ENCODE measurements around the gene CEP104.

CEP104 gene

DNA sequence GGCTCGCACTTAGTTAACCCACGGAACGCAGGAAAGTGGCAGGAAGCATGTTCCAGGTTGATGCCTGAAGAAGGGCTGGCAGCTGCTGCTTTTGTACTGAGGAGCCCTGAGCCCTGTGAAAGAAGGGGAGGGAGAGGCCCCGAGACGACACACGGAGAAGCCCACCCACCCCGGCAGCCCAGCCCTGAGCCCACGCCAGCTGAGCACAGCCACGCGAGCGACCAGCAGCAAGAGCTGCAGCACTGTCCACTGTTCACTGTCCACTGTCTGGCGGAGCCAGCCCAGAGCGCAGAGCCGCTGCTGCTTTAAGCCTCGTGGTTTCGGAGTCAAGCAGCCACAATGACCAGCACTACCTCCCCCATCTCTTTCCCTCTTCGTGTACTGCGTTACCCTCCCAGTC is 66.1 kb downstream of the CEP104 start:
- no peak for DNase-seq

DNA sequence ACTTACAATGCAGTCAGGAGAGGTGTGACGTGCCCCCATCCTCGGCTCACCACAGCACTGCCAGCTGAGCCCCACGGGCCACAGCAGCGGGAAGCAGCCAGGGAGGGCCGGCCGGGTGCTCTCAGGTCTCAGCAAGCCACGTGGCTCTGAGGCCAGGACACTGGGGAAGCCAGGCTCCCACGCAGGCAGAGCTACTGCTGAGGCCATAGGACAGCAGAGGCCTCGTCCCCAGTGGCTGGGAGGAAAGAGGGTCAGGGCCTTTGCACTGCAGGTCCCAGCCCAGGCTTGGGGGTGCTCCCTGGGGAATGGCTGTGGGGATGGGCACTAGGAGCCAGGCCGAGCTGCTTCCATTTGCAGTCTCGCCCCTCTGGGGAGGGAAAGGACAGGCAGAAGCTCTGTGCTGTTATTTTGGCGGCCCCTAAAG is 66.5 kb downstream of the CEP104 start:
- DNase-seq = no peak

DNA sequence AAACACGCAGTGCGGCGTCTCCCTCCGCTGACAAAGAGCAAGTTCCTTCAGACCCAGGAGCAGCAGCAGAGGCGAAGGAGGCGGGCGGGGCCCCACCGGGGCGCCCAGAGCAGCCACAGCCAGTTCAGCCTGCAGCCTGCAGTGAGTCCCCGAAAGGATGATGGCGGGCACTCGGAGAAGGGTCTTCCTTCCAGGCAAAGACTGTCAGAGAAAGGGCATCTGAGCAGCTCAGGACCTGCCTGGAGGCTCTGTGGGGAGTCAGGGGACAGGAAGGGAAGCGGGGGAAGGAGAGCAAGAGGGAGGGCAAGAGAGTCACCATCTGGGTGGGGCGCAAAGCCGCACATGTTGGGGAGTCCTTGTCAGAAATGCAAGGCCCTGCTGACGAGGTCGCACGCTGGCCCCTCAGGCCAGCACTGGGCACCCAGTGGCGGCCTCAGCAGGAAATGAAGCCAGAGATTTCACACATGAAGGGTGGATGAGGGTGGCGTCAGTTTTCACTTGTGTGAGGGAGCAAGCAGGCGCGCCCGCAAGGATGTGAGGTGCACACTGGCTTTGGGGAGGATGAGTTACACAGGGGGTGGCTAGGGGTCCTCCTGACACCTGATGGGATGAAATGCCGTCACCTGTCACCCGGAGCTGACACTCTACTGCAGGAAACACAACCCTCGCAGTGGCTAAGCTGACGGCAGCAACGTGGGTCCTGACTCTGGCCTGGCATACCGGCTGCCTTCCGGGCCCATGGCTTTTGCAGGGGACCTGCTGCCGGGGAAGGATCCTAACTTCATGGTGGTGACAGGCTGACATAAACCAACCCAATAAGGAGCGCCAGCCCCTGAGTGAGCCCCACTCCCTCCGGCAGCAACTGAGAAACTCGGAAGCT is 67.3 kb downstream of the CEP104 start:
- no peak for DNase-seq

DNA sequence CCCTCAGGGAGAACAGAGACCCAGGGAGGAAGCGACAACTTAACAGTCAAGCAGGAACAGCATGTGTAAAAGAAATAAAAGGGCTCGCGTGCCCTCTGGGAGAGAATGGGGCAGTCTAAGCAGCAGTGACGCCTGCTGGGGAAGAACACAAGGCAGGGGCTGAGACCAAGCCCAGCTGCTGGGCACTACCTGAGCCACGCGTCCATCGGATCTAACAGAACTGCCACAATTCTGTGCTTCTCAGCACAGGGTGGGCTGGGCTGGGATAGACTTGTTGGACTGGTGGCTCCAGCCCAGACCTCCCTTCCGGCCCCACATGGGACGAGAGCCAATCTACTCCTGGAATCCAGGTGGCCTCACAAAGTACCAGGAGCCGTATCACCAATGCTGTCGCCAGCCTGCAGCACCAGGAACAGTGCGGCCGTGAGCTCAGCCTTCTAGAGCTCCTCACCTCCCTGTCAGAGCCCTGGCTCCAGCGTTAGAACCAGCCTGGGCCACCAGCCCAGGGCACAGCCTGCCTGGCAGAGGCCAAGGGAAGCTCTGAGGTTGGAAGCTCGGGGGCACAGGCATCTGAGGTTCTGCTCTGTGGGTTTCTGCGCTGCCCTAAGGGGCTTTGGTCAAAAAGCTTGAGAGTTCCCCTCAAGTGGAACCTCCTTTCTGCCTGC is 68.1 kb downstream of the CEP104 start:
- DNase-seq = no peak

DNA sequence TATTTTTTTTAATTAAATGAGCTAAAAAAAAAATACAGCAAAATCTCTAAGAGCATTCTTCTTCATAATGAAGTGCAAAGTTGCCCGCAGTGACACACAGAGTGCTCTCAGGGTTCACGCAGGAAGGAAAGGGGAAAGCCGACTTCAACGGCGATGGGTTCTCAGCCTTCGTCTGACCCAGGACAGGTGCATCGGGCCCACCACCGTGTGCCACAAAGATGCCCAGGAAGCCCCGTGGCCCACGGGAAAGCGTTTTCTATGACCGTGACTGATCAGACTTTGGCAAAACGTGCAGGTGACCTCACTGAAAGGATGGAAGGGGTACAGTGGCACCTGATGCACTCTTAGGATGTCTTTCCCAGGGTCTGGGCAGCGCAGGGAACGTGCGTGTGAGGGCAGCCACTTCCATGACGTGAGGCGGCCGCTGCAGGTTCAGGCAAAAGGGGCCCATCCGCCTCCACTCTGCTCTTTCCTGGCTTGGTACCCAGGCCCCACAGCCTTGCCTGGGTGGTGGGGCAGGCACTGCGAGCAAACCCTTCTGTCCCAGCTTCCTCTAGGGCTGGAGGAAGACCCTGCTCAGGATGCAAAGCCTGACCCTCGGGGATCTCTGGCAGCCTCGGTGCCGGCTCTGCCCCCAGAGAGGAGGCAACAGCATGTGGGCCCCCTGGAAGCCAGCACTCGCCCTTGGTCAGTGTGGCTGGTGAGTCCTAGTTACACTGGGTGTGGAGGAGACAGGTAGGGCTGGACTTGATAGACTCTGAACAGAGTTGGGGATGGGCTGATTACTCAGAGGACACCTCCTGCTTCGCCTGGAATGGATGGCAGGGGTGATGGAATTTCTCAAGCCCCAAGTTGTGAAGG is 69.0 kb downstream of the CEP104 start:
- DNase-seq = no peak

DNA sequence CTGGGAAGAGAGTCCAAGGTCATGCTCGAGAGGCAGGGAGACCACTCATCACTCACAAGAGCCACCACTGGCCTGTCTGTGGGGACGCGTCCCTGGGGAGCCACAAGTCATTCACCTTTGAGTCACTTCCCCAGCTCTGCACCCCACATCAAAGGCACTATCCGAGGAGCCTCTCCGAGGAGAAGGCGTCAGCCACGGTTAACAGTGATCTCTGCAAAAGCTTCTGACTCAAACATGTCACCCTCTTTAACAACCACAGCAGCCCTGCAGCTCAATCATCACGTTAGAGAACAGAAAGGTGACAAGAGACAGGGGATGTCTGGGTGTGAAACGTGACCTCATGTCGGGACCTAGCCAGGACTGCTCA is 69.7 kb downstream of the CEP104 start:
- DNase-seq = no peak

DNA sequence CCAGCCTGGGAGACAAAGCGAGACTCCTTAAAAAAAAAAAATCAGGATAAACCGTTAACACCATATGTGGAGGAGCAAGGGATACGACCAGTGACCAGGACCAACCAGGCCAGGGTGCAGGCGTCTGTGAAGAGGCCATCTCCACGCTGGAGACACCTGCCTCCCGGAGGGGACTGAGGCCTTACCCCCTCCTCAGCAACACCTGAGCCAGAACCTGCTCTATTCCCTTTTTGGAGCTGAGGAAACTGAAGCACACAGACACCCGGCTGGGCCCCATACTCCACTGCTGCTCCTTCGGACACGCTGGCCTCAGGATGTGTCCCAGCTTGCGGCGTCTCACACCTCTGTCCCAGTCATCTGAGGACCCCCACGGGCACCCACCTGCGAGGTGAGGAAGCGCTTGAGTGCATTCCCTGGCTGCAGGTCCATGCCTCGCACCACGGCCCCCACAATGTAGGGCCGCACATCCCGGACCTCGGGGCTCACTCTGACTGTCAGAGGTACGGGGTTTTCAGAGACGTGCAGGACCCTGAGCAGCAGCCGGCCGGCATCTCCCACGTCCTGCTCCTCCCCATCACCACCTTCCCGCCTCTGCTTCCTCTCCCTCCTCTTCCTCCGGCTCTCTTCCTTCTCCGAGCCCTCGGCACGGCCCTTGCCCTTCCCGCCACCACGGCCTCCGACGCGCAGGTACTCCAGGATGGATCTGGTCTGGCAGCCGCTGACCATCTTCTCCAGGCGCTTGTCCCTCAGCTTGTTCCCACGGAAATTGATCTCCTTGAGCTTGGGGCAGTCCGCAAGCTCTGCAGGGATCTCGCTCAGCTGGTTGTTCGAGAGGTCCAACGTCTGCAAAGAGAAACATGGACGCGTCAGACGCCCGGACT is 70.3 kb downstream of the CEP104 start:
- DNase-seq = no peak

DNA sequence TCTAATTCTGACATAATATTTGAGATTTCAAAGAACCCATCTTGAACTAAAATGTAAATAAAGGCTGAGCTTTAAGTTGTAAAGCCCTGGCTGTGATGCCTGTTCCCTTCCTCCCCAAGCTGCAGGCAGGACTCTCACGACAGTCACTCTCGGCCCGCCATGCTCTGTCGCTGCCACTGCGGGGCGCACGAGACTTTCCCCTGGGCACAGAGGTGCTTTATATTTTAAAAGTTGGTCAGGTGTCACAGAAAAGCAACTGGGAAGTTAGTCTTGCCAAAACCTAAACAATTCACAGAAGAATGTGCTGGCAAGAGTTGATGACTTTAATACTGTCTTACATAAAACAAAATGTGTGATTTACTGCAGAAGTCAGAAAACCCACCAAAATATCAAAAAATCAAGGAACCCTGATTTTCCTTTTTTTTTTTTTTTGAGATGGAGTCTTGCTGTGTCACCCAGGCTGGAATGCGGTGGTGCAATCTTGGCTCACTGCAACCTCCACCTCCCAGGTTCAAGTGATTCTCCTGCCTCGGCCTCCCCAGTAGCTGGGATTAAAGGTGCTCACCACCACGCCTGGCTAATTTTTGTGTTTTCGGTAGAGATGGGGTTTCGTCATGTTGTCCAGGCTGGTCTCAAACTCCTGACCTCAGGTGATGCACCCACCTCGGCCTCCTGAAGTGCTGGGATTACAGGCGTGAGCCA is 71.4 kb downstream of the CEP104 start:
- no peak for DNase-seq

DNA sequence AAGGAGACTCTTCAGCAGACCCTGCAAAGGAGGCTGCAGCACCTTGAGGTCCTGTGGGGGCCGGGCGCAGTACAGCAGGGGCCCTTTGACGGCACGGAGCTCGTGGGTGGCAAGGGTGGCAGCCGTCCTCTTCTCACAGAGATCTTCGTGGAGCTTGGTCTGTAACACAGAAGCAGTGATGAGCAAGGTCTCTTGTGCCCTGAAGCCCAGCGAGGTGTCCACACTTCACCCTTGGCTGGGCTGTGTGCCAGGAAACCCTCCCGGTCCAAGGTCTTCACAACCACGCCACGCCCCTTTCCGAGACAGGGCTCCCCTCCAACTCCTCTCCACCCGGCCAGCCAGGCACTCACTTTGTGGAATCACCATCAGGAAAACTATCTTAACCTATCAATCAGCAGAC is 72.0 kb downstream of the CEP104 start:
- no peak for DNase-seq

DNA sequence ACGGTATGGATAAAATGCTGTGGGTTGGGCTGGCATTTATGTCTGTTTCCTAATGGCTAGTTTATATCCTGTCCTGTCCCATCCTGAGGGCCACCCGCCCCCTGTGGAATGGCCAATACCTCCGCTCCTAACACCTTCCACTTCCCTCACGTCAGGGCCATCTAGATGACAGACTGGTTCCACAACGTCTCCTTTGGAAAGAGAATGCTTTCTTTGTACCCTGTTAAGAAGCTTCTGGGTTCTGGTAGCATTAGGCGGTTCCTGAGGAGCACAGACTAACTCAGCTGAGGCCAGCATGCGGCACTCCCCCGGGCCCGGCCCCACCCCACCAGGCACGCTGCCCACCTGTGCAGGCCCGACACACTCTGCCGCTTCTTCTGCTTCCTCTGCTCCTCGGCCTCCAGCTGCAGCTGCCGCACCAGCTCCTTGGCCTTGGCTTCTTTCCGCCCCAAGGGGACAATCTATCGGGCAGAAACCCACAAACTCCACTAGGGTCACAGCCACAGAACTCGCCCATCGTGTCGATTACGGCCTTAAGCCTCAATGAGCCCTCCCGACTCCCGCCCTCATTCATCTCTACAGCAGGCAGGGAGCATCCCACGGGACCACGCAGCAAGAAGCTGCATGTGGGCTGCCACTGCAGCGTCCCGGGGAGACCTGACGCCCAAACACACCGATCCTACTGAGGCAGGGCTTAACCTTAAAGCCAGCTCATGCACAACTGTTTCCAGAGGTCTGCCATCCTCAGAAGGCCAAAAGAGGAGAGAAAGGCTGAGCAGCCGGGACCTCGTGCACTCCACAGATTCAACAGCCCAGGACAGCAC is 73.1 kb downstream of the CEP104 start:
- DNase-seq = no peak

DNA sequence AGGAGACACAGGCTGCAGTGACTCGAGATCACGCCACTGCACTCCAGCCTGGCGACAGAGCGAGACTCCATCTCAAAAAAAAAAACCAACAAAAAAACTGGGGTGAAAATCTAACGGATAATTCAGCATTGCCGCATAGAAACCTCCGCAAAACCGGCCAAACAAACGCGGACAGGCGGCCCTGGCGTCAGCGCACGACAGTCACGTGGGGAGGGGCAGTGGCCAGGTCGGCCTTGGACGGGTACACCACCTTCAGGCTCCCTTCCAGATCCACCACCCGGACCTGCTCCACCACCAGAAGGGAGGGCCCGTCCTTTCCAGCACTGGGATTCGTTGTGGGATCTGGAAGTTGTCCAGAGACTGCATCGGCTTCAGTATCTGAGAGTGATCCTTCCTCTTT is 76.1 kb downstream of the CEP104 start:
- no peak for DNase-seq

DNA sequence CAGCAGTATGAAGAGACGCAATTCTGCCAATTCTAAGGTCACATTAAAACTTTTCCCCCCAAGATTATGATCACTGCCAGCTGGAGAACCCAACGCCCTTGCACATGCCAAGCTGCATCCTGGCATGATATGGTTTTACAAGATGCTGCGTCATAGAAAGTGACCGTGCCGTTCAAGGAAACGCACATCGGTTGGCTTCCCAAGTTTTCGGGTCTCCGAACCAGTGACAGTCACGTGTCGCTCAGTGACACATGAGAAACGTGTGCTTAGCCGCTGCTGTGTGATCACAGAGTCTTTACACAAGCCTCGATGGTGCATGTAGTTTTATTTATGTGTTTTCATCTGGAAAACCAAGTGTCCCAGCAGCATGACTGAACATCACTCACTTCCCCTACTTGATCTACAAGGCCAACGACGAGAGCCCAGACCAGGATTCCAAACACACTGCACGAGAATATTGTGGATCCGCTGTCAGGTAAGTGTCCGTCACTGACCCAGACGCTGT is 77.0 kb downstream of the CEP104 start:
- no peak for DNase-seq

DNA sequence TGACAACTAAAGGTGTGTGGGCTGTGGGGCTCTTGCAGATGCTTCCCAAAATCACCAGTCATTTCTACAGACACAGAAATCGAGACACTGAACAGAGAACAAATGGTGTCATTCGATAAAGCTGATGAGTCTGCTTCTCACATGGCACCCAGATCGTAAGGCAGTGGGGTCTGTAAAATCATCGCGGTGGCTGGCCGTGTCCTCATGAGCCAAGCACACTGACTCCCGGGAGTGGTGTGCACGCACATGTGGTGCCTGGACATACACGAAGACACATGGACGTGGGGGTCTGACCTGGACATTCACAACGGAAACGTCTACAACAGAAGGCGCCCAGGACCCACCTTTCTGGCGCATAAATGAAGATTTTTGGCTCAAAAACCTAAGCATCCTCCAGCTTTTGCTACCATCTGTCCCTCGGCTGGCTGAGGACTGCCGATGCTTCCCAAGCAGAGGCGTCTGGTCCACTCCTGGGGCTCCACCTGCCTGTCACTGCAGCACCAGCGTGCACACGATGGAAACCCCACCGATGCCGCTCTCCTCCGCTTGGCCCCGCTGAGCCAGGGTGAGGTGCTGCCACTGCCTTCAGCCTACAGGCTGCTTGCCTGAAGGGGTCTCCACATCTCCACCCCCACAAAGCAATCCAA is 77.6 kb downstream of the CEP104 start:
- DNase-seq = no peak

DNA sequence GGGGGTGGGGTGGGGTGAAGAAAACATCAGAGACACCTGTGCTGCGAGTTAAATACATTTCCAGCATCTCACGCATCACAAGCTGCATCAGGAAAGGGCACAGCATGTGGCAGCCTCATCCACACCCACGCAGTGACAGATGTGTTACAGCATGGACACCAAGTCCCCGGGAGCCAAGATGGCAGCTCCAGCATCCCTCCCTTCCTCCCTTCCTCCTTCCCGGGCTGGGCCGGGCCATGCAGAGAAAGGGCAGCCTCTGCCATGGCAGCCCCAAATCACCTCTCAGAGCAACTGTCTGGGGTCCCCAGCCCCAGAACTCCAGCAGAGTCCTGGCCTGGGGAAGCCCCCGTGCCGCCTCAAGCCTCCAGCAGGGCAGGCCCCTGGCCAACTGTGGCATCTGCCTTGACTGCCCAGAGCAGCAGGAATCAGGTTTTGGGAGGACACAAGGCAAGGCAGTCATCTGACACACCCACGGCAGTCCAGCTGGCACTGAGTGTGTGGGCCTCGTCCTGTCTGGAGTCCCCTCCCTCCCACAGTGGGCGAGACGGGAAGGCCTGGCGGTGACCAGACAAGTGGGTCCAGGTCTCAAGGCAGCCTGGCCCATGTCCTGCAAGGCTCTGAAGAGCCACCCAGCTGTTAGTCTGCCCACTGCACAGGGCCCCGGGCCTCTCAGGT is 78.3 kb downstream of the CEP104 start:
- no peak for DNase-seq

DNA sequence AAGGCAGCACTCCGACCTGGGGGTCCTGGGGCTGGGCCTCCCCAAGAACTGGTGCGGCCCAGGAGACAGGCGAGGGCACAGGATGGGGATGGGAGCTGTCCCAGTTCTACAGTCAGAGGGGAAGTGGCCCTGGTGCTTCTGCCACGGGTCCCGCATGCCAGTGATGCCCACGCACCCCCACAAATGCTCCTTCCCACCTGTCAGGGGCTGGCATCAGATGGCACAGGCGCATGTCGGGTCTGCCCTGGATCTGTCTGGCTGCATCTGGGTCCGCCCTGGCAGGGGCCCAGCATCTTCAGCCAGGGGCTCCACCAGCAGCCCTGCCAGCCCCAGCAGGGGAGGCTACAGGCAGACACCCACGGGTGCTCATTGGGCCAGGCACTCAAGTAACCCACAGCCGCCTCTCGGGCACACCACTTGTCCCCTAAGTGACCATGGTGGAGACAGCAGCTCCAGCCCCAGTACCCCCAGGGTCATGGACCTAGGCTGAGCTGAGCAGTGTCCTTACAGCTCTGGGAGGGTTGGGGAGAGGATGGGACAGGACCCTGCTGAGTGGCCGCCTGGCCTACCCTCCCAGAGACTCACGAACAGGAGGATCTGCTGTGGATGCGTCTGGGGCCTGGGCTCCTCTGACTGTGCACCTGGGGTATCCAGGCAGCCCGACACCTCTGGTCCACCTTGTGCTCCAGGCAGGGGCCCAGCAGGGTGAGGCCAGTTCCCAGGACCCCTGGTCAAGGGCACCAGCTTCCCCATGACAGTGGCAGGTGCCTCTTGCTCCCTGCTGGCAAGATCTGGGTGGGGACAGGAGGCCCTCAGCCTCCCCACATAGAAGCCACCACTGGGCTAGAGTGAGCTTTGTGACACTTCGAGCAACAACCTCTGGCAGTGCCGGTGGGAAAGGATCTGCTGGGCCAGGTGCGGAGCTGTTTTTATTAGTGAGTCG is 79.1 kb downstream of the CEP104 start:
- DNase-seq = no peak

DNA sequence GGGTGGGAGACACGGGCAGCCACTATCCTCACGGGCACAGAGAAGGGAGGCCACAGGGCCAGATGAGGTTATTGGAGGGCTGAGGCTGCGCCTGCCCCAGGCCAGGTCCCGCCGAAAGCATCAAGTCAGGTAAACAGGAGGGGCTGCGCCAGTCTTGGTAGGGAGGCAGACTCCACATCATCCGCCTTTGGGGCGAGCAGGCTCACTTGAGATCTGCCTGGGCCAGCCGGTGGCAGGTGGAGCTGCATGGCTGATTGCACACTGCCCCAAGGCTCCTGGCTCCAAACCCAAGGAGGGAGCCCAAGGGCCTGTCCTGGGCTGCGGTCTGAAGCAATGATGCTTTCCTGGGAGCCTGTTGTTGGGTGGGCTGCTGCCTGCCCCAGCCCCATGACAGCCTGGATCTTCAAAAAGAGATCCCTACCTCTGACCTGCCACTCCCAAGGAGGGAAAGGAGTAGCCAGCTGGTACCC is 79.9 kb downstream of the CEP104 start:
- DNase-seq = no peak

DNA sequence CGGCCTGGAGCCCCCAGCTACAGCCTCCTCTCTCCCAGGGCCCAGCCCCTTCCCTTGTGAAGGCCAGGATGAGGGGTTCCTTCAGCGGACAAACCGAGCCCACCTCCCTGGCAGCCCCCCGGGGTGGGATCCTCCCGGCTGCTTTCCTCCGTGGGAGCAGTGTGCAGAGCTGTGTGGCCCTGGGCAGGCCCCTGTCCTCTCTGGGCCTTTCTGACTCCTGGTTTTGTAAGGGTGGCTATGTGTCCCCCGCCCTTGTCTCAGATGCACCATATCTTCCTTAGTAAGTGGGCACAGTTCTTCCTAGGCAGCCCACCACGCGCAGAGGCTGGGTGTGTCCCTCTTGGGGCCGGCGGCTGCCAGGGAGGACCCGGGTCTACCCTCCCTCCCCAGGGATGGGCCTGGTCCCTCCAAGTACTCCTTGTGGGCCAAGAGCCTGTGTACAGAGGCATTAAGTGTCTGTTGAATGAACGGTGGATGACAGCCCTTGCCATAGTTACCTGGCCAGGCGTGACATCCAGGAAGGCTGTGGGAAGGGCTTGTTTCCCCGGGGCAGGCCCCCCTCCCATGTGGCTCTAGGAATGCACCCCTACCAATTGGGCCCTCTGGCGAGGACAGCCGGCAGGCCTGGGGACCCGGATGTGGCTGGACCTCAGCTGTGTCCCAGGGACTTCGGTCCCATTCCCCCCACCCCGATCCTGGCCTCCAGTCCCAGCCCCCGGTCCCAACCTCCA is 80.6 kb downstream of the CEP104 start:
- DNase-seq = no peak
